Left ventricle myocardium inferior (tissue), 1 donor: ENCODE measurements around the gene PIF1. TPM values are rescaled to one million over a fixed set of nuclear protein-coding genes. Genes with fewer than 3 reads are reported as not detected.
"Not testable (repeated sequence)": the region's sequence is repeated elsewhere in the genome, so short reads cannot be mapped to it uniquely, and the experiment has no call there.

Experiments
- DNase-seq: peaks from one replicate; pipeline ENCODE4 v3.0.0-alpha.2; 2020
- H3K27ac ChIP-seq: fragments of 200-600 bp; replicated peaks from 2 replicates; pipeline ENCODE4 v1.8.0; 2021
- H3K27me3 ChIP-seq: fragments of 200-600 bp; 2 replicates; pipeline ENCODE4 v1.8.0; 2021; ENCODE audit warnings: low read depth
- H3K36me3 ChIP-seq: fragments of 200-600 bp; 2 replicates; pipeline ENCODE4 v1.8.0; 2021
- H3K4me1 ChIP-seq: fragments of 200-600 bp; 2 replicates; pipeline ENCODE4 v1.8.0; 2021
- H3K4me3 ChIP-seq: fragments of 200-600 bp; 2 replicates; pipeline ENCODE4 v1.8.0; 2021; ENCODE audit warnings: mild to moderate bottlenecking, moderate library complexity
- H3K9me3 ChIP-seq: fragments of 200-600 bp; replicated peaks from 2 replicates; pipeline ENCODE4 v1.8.0; 2021
- intact Hi-C: fragments of 100-400 bp; cut with micrococcal nuclease; formaldehyde crosslinking; loops from one replicate; pipeline ENCODE4 v1.11.0; 2022
- total RNA-seq: library from RNA; stranded (reverse); fragmentation: NEBNext Ultra II Directional; extraction: Animal tissue kit (Norgen Biotek cat#: 25700); gene quantifications from one replicate; pipeline ENCODE4 v1.2.1, GENCODE V29; 2021
- TF ChIP-seq, protein P1 (sequence below): fragments of 200-600 bp; IDR thresholded peaks from 2 replicates; pipeline ENCODE4 v1.8.0; 2021; ENCODE audit warnings: antibody characterized with exemption, mild to moderate bottlenecking, borderline replicate concordance
- donor health status: DM: no; HTN: yes; CAD: no; lungs with severe emphysema.

Gene PIF1
- total RNA-seq, 1 donor from 2014 or later, result 0.41 TPM

DNA sequence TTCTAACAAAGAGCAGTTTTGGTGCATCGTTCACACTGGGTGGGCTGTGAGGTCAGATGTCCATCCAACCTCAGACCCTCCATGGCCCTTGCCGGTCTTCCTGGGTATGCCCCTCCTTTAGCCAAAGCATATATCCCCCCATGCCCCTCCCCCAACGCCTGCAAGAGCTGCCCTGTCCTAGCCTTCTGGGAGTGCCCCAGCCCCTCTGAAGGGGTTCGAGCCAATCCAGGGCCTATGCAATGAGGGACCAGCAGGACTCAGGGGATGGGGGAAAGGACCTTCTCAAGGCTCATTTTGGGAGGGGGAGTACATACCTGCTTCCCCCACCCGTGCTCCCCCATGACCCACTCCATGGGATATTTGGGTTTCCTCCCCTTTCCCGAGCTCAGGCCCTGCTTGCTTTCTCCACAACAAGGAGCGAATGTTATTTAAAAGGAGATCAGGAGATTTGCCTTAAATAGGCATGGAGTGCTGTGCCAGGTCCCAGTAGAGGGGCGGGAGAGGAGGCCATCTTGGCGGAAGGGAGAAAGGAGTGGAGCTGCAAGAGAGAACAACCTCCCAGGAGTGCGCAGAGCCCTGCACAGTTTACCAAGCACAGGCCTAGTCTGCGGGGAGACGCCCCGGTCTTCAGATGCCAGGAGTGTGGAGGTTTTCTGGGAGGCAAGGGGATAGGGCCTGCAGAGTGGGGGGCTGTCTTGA lies 18.2 kb downstream of the PIF1 start:
- DNase-seq, result no peak
- Histone ChIP-seq H3K4me1 (peaks cover 33% of the 10 kb centered on the region), H3K9me3 (no peaks in the 10 kb centered on the region), H3K27me3 (peaks cover 21% of the 10 kb centered on the region), H3K36me3 (no peaks in the 10 kb centered on the region), H3K4me3 (no peak overlapping the region), H3K27ac (peak overlapping the region; percentile 30)
- intact Hi-C loops, result loop anchor here (5.0 kb wide), 1 partner anchor 75 kb away; no protein-coding TSS in a partner anchor
- TF ChIP-seq, protein P1, sequence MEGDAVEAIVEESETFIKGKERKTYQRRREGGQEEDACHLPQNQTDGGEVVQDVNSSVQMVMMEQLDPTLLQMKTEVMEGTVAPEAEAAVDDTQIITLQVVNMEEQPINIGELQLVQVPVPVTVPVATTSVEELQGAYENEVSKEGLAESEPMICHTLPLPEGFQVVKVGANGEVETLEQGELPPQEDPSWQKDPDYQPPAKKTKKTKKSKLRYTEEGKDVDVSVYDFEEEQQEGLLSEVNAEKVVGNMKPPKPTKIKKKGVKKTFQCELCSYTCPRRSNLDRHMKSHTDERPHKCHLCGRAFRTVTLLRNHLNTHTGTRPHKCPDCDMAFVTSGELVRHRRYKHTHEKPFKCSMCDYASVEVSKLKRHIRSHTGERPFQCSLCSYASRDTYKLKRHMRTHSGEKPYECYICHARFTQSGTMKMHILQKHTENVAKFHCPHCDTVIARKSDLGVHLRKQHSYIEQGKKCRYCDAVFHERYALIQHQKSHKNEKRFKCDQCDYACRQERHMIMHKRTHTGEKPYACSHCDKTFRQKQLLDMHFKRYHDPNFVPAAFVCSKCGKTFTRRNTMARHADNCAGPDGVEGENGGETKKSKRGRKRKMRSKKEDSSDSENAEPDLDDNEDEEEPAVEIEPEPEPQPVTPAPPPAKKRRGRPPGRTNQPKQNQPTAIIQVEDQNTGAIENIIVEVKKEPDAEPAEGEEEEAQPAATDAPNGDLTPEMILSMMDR, result no peak

DNA sequence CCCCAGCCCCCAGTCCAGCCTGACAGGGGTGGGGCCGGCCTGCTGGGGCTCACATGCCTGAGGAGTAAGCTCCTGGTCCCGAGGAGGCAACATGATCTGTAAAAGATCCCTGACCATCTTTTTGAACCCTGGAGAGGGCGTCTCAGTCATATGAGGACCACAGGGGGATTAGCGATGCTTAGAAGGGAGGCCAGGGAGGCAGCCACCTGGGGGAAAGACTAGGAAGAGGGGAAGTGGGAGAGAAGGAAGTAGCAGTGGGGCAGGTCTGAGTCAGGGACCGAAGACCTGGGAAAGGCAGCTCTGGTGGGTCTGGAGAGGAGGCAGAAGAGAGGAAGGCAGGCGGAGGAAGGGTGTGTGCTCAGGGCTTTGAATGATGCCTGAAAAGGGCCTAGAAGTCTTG lies 18.9 kb downstream of the PIF1 start:
- Histone ChIP-seq H3K9me3 (no peaks in the 10 kb centered on the region), H3K4me3 (no peak overlapping the region), H3K36me3 (no peaks in the 10 kb centered on the region), H3K27ac (peak overlapping the region; percentile 12), H3K4me1 (peaks cover 40% of the 10 kb centered on the region), H3K27me3 (peaks cover 21% of the 10 kb centered on the region)
- TF ChIP-seq, protein P1, result no peak
- intact Hi-C loops, result loop anchor here (5.0 kb wide), 1 partner anchor 74 kb away; no protein-coding TSS in a partner anchor
- DNase-seq, result no peak

DNA sequence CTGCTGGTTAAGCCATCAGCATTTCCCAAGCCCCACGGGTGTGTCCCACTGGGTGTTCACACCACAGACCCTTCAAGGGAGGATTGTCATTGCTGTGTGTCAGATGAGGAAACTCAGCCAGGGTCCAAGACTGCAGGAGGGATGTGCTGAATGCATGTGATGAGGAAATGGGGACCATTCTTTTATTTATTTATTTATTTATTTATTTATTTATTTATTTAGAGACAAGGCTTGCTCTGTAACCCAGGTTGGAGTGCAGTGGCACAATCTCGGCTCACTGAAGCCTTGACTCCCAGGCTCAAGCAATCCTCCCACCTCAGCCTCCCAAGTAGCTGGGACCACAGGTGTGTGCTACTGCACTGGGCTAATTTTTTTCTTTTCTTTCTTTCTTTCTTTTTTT lies 20.8 kb downstream of the PIF1 start:
- intact Hi-C loops, result loop anchor here (5.0 kb wide), 1 partner anchor 72 kb away; no protein-coding TSS in a partner anchor
- H3K27me3 ChIP-seq, result peaks cover 21% of the 10 kb centered on the region
- no peak overlapping the region for H3K4me3 ChIP-seq
- peak overlapping the region; percentile 39 for H3K27ac ChIP-seq
- H3K4me1 ChIP-seq, result peaks cover 34% of the 10 kb centered on the region
- DNase-seq, result no peak
- no peaks in the 10 kb centered on the region for H3K36me3 ChIP-seq
- H3K9me3 ChIP-seq, result no peaks in the 10 kb centered on the region
- TF ChIP-seq, protein P1, result no peak

DNA sequence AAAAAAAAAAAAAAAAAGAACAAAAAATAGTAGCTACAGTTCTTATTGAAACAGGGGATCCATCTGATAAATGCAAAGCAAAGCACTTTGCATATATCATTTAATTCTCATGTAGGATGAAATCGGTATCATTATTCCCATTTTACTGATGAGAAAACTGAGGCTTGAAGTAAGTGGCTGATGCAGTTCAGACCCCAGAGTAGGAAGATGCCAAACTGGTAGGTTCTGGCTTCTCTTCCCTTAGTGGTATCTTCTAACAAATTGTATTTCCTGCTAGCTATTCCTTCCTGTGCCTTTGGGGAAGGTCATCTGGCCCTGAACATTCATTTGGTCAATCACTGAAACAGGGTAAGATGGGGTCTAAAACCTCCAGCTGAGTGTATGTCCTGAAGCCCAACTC lies 21.9 kb downstream of the PIF1 start:
- Histone ChIP-seq H3K27ac (peak overlapping the region; percentile 39), H3K9me3 (no peaks in the 10 kb centered on the region), H3K36me3 (no peaks in the 10 kb centered on the region), H3K4me3 (no peak overlapping the region), H3K27me3 (peaks cover 14% of the 10 kb centered on the region), H3K4me1 (peaks cover 34% of the 10 kb centered on the region)
- intact Hi-C loops, result no loop called here
- TF ChIP-seq, protein P1, result no peak
- no peak for DNase-seq

DNA sequence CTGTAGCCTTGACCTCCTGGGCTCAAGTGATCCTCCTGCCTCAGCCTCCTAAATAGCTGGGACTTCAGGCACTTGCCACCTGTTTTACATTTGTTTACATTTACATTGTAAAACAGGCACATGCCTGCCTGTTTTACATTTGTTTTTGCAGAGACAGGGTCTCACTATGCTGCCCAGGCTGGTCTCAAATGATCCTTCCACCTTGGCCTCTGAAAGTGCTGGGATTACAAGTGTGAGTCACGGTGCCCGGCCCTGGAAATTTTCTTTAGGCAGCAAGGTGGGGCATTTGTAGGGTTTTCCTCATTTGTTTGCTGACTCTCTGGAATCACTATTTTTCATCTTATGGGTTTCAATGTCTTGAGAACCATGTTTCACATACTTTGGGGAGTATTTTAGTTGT lies 25.0 kb downstream of the PIF1 start:
- no peak for DNase-seq
- TF ChIP-seq, protein P1, result no peak
- H3K36me3 ChIP-seq, result no peaks in the 10 kb centered on the region
- peak overlapping the region; percentile 89 for H3K27ac ChIP-seq
- intact Hi-C loops, result no loop called here
- H3K9me3 ChIP-seq, result no peaks in the 10 kb centered on the region
- no peak overlapping the region for H3K4me3 ChIP-seq
- peaks cover 28% of the 10 kb centered on the region for H3K4me1 ChIP-seq
- no peaks in the 10 kb centered on the region for H3K27me3 ChIP-seq

DNA sequence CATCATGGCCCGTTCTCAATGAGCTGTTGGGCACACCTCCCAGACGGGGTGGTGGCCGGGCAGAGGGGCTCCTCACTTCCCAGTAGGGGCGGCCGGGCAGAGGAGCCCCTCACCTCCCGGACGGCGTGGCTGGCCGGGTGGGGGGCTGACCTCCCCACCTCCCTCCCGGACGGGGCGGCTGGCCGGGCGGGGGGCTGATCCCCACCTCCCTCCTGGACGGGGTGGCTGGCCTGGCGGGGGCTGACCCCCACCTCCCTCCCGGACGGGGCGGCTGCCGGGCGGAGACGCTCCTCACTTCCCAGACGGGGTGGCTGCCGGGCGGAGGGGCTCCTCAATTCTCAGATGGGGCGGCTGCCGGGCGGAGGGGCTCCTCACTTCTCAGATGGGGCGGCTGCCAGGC lies 26.5 kb downstream of the PIF1 start:
- DNase-seq, intact Hi-C loops, H3K27ac ChIP-seq, H3K36me3 ChIP-seq, H3K9me3 ChIP-seq, H3K4me3 ChIP-seq, H3K27me3 ChIP-seq: not testable (repeated sequence)
- H3K4me1 ChIP-seq, result peaks cover 22% of the 10 kb centered on the region

DNA sequence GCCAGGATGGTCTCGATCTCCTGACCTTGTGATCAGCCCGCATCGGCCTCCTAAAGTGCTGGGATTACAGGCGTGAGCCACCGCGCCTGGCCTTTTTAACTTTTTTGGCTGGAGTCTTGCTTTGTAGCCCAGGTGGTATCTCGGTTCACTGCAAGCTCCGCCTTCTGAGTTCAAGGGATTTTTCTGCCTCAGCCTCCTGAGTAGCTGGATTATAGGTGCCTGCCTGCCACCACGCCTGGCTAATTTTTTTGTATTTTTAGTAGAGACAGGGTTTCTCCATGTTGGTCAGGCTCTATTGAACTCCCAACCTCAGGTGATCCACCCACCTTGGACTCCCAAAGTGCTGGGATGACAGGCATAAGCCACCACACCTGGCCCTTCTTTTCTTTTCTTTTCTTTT lies 29.5 kb downstream of the PIF1 start:
- H3K4me1 ChIP-seq, H3K36me3 ChIP-seq, intact Hi-C loops, H3K27me3 ChIP-seq, DNase-seq, H3K4me3 ChIP-seq, H3K9me3 ChIP-seq, H3K27ac ChIP-seq: not testable (repeated sequence)

DNA sequence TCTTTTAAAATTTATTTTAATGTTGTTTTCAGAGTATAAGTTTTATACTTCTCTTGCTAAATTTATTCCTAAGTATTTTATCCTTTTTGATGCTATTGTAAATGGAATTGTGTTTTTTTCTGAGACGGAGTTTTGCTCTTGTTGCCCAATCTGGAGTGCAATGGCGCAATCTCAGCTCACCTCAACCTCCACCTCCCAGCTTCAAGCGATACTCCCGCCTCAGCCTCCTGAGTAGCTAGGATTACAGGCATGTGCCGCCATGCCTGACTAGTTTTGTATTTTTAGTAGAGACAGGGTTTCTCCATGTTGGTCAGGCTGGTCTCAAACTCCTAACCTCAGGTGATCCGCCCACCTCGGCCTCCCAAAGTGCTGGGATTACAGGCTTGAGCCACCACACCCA lies 30.1 kb downstream of the PIF1 start:
- DNase-seq, H3K27me3 ChIP-seq, H3K4me1 ChIP-seq, H3K36me3 ChIP-seq, H3K27ac ChIP-seq, intact Hi-C loops, H3K9me3 ChIP-seq, H3K4me3 ChIP-seq: not testable (repeated sequence)
